Gastrocnemius medialis (tissue), 4 donors: Measurements from ENCODE around the gene GNL3. TPM values are rescaled to one million over a fixed set of nuclear protein-coding genes. Genes with fewer than 3 reads are reported as not detected.
A peak's percentile ranks its signal among the peaks of the same experiment; 100 is the strongest.

Experiments used
- ATAC-seq, 2 donors: fragments of 150-250 bp; one replicate each; pipeline ENCODE4 v1.9.1; 2016
- DNase-seq, 2 donors: peaks; one replicate each; pipeline ENCODE4 v3.0.0-alpha.2; 2019
- H3K27ac ChIP-seq, 4 donors: fragments of 200-600 bp; sonication (generic); 1 replicate in 1 of 4; 2 replicates in 3 of 4; pipeline ENCODE4 v1.5.1; 2016 to 2018; ENCODE audit warnings: mild to moderate bottlenecking in 2 of 4, moderate library complexity in 1 of 4
- H3K27me3 ChIP-seq, 3 donors: fragments of 200-600 bp; sonication (generic) in 2 of 3; 1 replicate in 1 of 3; 2 replicates in 2 of 3; pipeline versions ENCODE4 v1.5.1 to v1.6.0; 2016 to 2019; ENCODE audit warnings: mild to moderate bottlenecking in 1 of 3, moderate library complexity in 1 of 3
- H3K36me3 ChIP-seq, 2 donors: fragments of 200-600 bp; sonication (generic) in 1 of 2; one replicate each; pipeline ENCODE4 v1.5.1; 2017 to 2018
- H3K4me1 ChIP-seq, 2 donors: fragments of 200-600 bp; sonication (generic) in 1 of 2; one replicate each; pipeline ENCODE4 v1.5.1; 2016 to 2017; ENCODE audit warnings: mild to moderate bottlenecking in 2 of 2
- H3K4me3 ChIP-seq, 4 donors: fragments of 200-600 bp; sonication (generic) in 3 of 4; 1 replicate in 1 of 4; 2 replicates in 3 of 4; pipeline ENCODE4 v1.5.1; 2016 to 2019; ENCODE audit warnings: mild to moderate bottlenecking in 2 of 4
- H3K9me3 ChIP-seq, 3 donors: fragments of 200-600 bp; sonication (generic) in 2 of 3; 1 replicate in 1 of 3; 2 replicates in 2 of 3; pipeline ENCODE4 v1.5.1; 2016 to 2019
- POLR2A ChIP-seq, 2 donors: fragments of 450-650 bp; IDR thresholded peaks; one replicate each; pipeline ENCODE4 v1.6.1; 2017; ENCODE audit warnings: antibody characterized with exemption in 2 of 2, mild to moderate bottlenecking in 2 of 2, moderate library complexity in 2 of 2
- in situ Hi-C, 4 donors: fragments of 200-750 bp; cut with MboI; loops; one replicate each; pipeline versions ENCODE4 v1.15.0 to v1.8.0; 2017; ENCODE audit warnings: low sequenced_read_pairs in 4 of 4
- intact Hi-C: fragments of 100-400 bp; cut with DNase I; formaldehyde crosslinking; loops from one replicate; pipeline ENCODE4 v1.15.1; 2023; ENCODE audit warnings: low total_unique reads
- total RNA-seq, 4 donors: library from RNA; depleted of rRNA; stranded (reverse); fragments of >200 nt; gene quantifications; one replicate each; pipeline versions ENCODE4 v1.1.0 to v1.2.3, GENCODE V29; 2016
- TF ChIP-seq, protein P1 (sequence below), 5 experiments: fragments of 450-650 bp in 3 of 5; fragments of 200-600 bp in 2 of 5; sonication (generic) in 2 of 5; IDR thresholded peaks in 4 of 5; conservative IDR thresholded peaks in 1 of 5; 1 replicate in 4 of 5; 2 replicates in 1 of 5; pipeline ENCODE4 v1.5.1; 2016 to 2019; ENCODE audit warnings: antibody characterized with exemption in 5 of 5, mild to moderate bottlenecking in 3 of 5, moderate library complexity in 3 of 5

Gene GNL3
- total RNA-seq, 4 donors from 2014 or later = 67.6 to 108 (median 94.2) TPM

DNA sequence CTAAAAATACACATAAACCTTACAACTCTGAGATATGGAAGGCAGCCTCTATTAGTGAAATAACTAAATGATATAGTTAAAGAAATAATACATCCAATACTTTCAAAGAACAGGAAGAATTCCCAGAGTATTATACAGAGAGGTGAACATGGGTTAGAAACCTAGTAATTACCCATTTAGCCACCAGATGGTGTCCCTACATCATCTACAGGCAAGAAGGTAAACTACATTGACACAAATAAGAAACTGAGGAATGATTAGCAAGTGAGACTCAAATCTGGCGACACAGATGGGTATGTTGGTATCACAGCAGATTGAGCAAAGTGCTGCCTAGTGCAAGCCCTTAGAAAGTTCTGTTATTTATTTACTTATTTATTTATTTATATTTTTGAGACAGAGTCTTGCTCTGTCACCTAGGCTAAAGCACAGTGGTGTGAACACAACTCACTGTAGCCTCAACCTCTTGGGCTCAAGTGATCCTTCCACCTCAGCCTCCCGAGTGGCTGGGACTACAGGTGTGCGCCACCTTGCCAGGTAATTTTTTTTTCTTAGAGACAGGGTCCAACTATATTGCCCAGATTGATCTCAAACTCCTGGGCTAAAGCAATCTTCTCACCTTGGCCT, 56.7 kb downstream of the GNL3 start:
- Histone ChIP-seq H3K27me3 (no peaks in the 10 kb centered on the region), H3K4me3 (no peak overlapping the region), H3K36me3 (peaks cover 0 to 91% of the 10 kb centered on the region in 2 donors), H3K4me1 (no peaks in the 10 kb centered on the region), H3K9me3 (no peaks in the 10 kb centered on the region), H3K27ac (no peak overlapping the region)
- intact Hi-C loops (loop anchor here (1.0 to 2.0 kb wide), 2 partner anchors 192 to 330 kb away; no protein-coding TSS in a partner anchor), in situ Hi-C loops (loop anchor here in 3 of 4 donors (10.0 to 25.0 kb wide), 4 partner anchors 192 to 345 kb away; no protein-coding TSS in a partner anchor)
- DNase-seq (no peak), ATAC-seq (peak; percentile 56)
- TF ChIP-seq, protein P1, sequence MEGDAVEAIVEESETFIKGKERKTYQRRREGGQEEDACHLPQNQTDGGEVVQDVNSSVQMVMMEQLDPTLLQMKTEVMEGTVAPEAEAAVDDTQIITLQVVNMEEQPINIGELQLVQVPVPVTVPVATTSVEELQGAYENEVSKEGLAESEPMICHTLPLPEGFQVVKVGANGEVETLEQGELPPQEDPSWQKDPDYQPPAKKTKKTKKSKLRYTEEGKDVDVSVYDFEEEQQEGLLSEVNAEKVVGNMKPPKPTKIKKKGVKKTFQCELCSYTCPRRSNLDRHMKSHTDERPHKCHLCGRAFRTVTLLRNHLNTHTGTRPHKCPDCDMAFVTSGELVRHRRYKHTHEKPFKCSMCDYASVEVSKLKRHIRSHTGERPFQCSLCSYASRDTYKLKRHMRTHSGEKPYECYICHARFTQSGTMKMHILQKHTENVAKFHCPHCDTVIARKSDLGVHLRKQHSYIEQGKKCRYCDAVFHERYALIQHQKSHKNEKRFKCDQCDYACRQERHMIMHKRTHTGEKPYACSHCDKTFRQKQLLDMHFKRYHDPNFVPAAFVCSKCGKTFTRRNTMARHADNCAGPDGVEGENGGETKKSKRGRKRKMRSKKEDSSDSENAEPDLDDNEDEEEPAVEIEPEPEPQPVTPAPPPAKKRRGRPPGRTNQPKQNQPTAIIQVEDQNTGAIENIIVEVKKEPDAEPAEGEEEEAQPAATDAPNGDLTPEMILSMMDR (IDR thresholded peaks at IDR 0.05 in 4 of 5, conservative IDR thresholded peaks at IDR 0.05 in 1 of 5) = peak; percentile 27 to 65 (median 55)
- no peak for TF ChIP-seq POLR2A (IDR thresholded peaks at IDR 0.05)

DNA sequence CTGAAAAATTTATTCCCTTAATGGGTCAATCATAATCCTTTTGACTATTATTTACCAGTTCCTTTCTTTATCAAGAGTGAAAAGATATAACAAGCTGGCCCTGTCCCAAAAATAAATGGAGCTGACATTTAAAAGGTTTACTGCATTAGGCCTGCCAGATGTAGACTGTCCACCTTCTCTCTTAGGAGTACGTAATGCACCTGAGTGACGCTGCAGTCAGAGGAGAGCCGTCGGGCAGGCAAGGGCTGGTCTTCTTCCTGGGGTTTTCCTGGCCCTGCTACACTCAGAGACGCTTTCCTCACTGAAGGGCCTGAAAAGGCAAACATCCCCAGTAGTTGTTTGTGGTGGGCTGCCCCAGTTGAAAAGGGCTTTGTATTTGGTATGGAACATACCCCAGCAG, 57.3 kb downstream of the GNL3 start:
- H3K27me3 ChIP-seq = no peaks in the 10 kb centered on the region
- TF ChIP-seq POLR2A (IDR thresholded peaks at IDR 0.05) = no peak
- TF ChIP-seq, protein P1 (IDR thresholded peaks at IDR 0.05 in 4 of 5, conservative IDR thresholded peaks at IDR 0.05 in 1 of 5) = no peak
- in situ Hi-C loops = loop anchor here in 3 of 4 donors (10.0 to 25.0 kb wide), 4 partner anchors 192 to 344 kb away; no protein-coding TSS in a partner anchor
- no peak overlapping the region for H3K4me3 ChIP-seq
- intact Hi-C loops = loop anchor here (2.0 kb wide), 1 partner anchor 330 kb away; no protein-coding TSS in a partner anchor
- H3K36me3 ChIP-seq = peaks cover 0 to 92% of the 10 kb centered on the region in 2 donors
- no peaks in the 10 kb centered on the region for H3K4me1 ChIP-seq
- no peak for DNase-seq
- H3K9me3 ChIP-seq = no peaks in the 10 kb centered on the region
- H3K27ac ChIP-seq = no peak overlapping the region
- no peak for ATAC-seq

DNA sequence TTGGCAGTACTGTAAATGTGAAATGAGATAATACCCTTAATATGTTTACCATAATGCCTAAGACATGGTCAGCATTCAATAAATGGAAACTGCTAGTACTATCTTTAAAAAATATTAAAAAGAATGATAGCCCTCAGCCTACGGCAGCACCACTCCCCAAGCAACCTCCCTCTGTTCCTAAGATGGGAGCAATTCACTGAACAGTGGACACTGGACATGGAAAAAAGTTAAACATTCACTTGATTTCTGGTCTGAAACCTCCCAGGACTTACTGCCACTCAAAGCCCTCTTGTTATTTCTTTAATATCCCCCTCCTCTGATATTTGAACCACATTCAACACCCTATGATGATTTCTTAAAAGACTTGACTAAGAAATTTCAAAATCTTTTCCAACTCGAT, 57.9 kb downstream of the GNL3 start:
- peaks cover 0 to 91% of the 10 kb centered on the region in 2 donors for H3K36me3 ChIP-seq
- ATAC-seq (no peak), DNase-seq (no peak)
- H3K4me1 ChIP-seq = no peaks in the 10 kb centered on the region
- H3K27ac ChIP-seq = no peak overlapping the region
- H3K9me3 ChIP-seq = no peaks in the 10 kb centered on the region
- no peaks in the 10 kb centered on the region for H3K27me3 ChIP-seq
- no peak for TF ChIP-seq POLR2A (IDR thresholded peaks at IDR 0.05)
- no peak overlapping the region for H3K4me3 ChIP-seq
- in situ Hi-C loops = loop anchor here in 3 of 4 donors (10.0 to 25.0 kb wide), 4 partner anchors 191 to 344 kb away; no protein-coding TSS in a partner anchor
- intact Hi-C loops = loop anchor here (2.0 kb wide), 1 partner anchor 329 kb away; no protein-coding TSS in a partner anchor

Other genes with a start within 250 kb of the GNL3 start
- gene SEMA3G, start 240.9 kb upstream of the GNL3 start, total RNA-seq = 10 to 100 TPM in 3 of 4 donors, 1 to 10 TPM in 1; 3.8 to 20.3 (median 13.1) TPM
- over 10,000 TPM in 1 of 4 donors, 1,000 to 10,000 TPM in 3; 5,017 to 11,453 (median 7,253) TPM for gene TNNC1, start 232.0 kb upstream of the GNL3 start, total RNA-seq
- gene NISCH, start 230.4 kb upstream of the GNL3 start, total RNA-seq = 10 to 100 TPM; 19.2 to 38.3 (median 25.0) TPM
- gene STAB1, start 190.7 kb upstream of the GNL3 start, total RNA-seq = 10 to 100 TPM; 10.3 to 27.2 (median 23.3) TPM
- gene NT5DC2, start 152.2 kb upstream of the GNL3 start, total RNA-seq = 10 to 100 TPM in 1 of 4 donors, 1 to 10 TPM in 3; 4.4 to 14.7 (median 8.1) TPM
- 10 to 100 TPM in 1 of 4 donors, 1 to 10 TPM in 1, under 1 TPM in 2; 0.31 to 26.1 (median 0.87) TPM for gene UQCC5, start 149.4 kb upstream of the GNL3 start, total RNA-seq
- gene PBRM1, start 119 bp upstream of the GNL3 start, total RNA-seq = 10 to 100 TPM; 22.9 to 45.2 (median 27.5) TPM
- gene GLT8D1, start 19.8 kb downstream of the GNL3 start, total RNA-seq = 10 to 100 TPM; 15.6 to 39.6 (median 27.5) TPM
- gene SPCS1, start 20.1 kb downstream of the GNL3 start, total RNA-seq = 100 to 1,000 TPM; 152 to 188 (median 162) TPM
- 10 to 100 TPM; 16.4 to 25.6 (median 22.4) TPM for gene NEK4, start 84.9 kb downstream of the GNL3 start, total RNA-seq
- gene ITIH1, start 91.6 kb downstream of the GNL3 start, total RNA-seq = 1 to 10 TPM in 1 of 4 donors, under 1 TPM in 1, not detected in 2; 0.72 to 2.1 TPM
- gene ITIH3, start 108.8 kb downstream of the GNL3 start, total RNA-seq = 1 to 10 TPM in 2 of 4 donors, under 1 TPM in 2; 0.66 to 3.1 (median 1.5) TPM
- 10 to 100 TPM in 3 of 4 donors, 1 to 10 TPM in 1; 3.5 to 20.4 (median 12.7) TPM for gene ITIH4, start 144.6 kb downstream of the GNL3 start, total RNA-seq
- gene MUSTN1, start 149.0 kb downstream of the GNL3 start, total RNA-seq = 1,000 to 10,000 TPM in 1 of 4 donors, 100 to 1,000 TPM in 3; 218 to 2,149 (median 412) TPM
- 10 to 100 TPM; 20.6 to 64.6 (median 27.8) TPM for gene STIMATE, start 211.5 kb downstream of the GNL3 start, total RNA-seq